Effector memory CD4-positive, alpha-beta T cell (primary cell): ENCODE data around the gene CANT1.

Experiments used
- DNase-seq, 3 donors: peaks; one replicate each; pipeline ENCODE4 v3.0.0-alpha.2; 2020
- H3K27ac ChIP-seq: 2 replicates; pipeline ENCODE4 v1.7.0; 2013; ENCODE audit warnings: mild to moderate bottlenecking, low read length, moderate library complexity; ENCODE audit not compliant: insufficient read depth, poor library complexity, severe bottlenecking
- H3K27me3 ChIP-seq: replicated peaks from 2 replicates; pipeline ENCODE4 v1.7.0; 2013; ENCODE audit warnings: mild to moderate bottlenecking, low read length; ENCODE audit not compliant: insufficient read depth, control insufficient read depth, poor library complexity, severe bottlenecking
- H3K36me3 ChIP-seq: 2 replicates; pipeline ENCODE4 v1.7.0; 2013; ENCODE audit warnings: mild to moderate bottlenecking, low read length, moderate library complexity; ENCODE audit not compliant: control insufficient read depth, insufficient read depth
- H3K4me1 ChIP-seq: 2 replicates; pipeline ENCODE4 v1.7.0; 2013; ENCODE audit warnings: low read length, mild to moderate bottlenecking; ENCODE audit not compliant: control insufficient read depth, insufficient read depth, poor library complexity, severe bottlenecking
- H3K4me3 ChIP-seq: 2 replicates; pipeline ENCODE4 v1.7.0; 2013; ENCODE audit warnings: low read length, low read depth, mild to moderate bottlenecking; ENCODE audit not compliant: insufficient read depth, poor library complexity, severe bottlenecking
- H3K9me3 ChIP-seq: 2 replicates; pipeline ENCODE4 v1.7.0; 2013; ENCODE audit warnings: mild to moderate bottlenecking, low read length, moderate library complexity; ENCODE audit not compliant: control insufficient read depth

The CANT1 gene

GRCh38 chr17:79048826-79049755 is 39.5 kb upstream of the CANT1 start:
- Histone ChIP-seq H3K4me1 (no peaks in the 10 kb centered on the region), H3K27ac (no peak overlapping the region), H3K9me3 (no peaks in the 10 kb centered on the region), H3K36me3 (no peaks in the 10 kb centered on the region), H3K4me3 (no peak overlapping the region), H3K27me3 (no peaks in the 10 kb centered on the region)
- no peak for DNase-seq

- no peak for DNase-seq
- Histone ChIP-seq H3K27ac (no peak overlapping the region), H3K9me3 (no peaks in the 10 kb centered on the region), H3K36me3 (no peaks in the 10 kb centered on the region), H3K4me1 (no peaks in the 10 kb centered on the region), H3K27me3 (no peaks in the 10 kb centered on the region), H3K4me3 (no peak overlapping the region)
Measured at GRCh38 chr17:79047923-79048825, 38.6 kb upstream of the CANT1 start.

GRCh38 chr17:79047291-79047920 is 37.8 kb upstream of the CANT1 start:
- Histone ChIP-seq H3K27me3 (no peaks in the 10 kb centered on the region), H3K9me3 (no peaks in the 10 kb centered on the region), H3K4me3 (no peak overlapping the region), H3K27ac (no peak overlapping the region), H3K4me1 (no peaks in the 10 kb centered on the region), H3K36me3 (no peaks in the 10 kb centered on the region)
- DNase-seq, result no peak

GRCh38 chr17:79046916-79047280 is 37.3 kb upstream of the CANT1 start:
- Histone ChIP-seq H3K4me3 (no peak overlapping the region), H3K27me3 (no peaks in the 10 kb centered on the region), H3K9me3 (no peaks in the 10 kb centered on the region), H3K36me3 (no peaks in the 10 kb centered on the region), H3K4me1 (no peaks in the 10 kb centered on the region), H3K27ac (no peak overlapping the region)
- no peak for DNase-seq

GRCh38 chr17:79046197-79046915 is 36.8 kb upstream of the CANT1 start:
- H3K4me1 ChIP-seq, result no peaks in the 10 kb centered on the region
- no peak overlapping the region for H3K27ac ChIP-seq
- no peaks in the 10 kb centered on the region for H3K9me3 ChIP-seq
- H3K4me3 ChIP-seq, result no peak overlapping the region
- H3K36me3 ChIP-seq, result no peaks in the 10 kb centered on the region
- H3K27me3 ChIP-seq, result no peaks in the 10 kb centered on the region
- no peak for DNase-seq

GRCh38 chr17:79045842-79046196 is 36.3 kb upstream of the CANT1 start:
- H3K4me1 ChIP-seq, result no peaks in the 10 kb centered on the region
- peak; percentile 18 to 36 (median 25) for DNase-seq
- H3K9me3 ChIP-seq, result no peaks in the 10 kb centered on the region
- H3K36me3 ChIP-seq, result no peaks in the 10 kb centered on the region
- no peaks in the 10 kb centered on the region for H3K27me3 ChIP-seq
- no peak overlapping the region for H3K4me3 ChIP-seq
- H3K27ac ChIP-seq, result no peak overlapping the region

GRCh38 chr17:79045001-79045729 is 35.6 kb upstream of the CANT1 start:
- no peaks in the 10 kb centered on the region for H3K36me3 ChIP-seq
- no peaks in the 10 kb centered on the region for H3K9me3 ChIP-seq
- H3K27me3 ChIP-seq, result no peaks in the 10 kb centered on the region
- no peak overlapping the region for H3K4me3 ChIP-seq
- no peaks in the 10 kb centered on the region for H3K4me1 ChIP-seq
- no peak overlapping the region for H3K27ac ChIP-seq
- no peak for DNase-seq

GRCh38 chr17:79044462-79044861 is 34.9 kb upstream of the CANT1 start:
- no peak for DNase-seq
- no peak overlapping the region for H3K27ac ChIP-seq
- no peak overlapping the region for H3K4me3 ChIP-seq
- no peaks in the 10 kb centered on the region for H3K4me1 ChIP-seq
- H3K9me3 ChIP-seq, result no peaks in the 10 kb centered on the region
- no peaks in the 10 kb centered on the region for H3K27me3 ChIP-seq
- no peaks in the 10 kb centered on the region for H3K36me3 ChIP-seq

GRCh38 chr17:79043931-79044320 is 34.4 kb upstream of the CANT1 start:
- Histone ChIP-seq H3K4me3 (no peak overlapping the region), H3K27me3 (no peaks in the 10 kb centered on the region), H3K9me3 (no peaks in the 10 kb centered on the region), H3K4me1 (no peaks in the 10 kb centered on the region), H3K27ac (no peak overlapping the region), H3K36me3 (no peaks in the 10 kb centered on the region)
- no peak for DNase-seq
